ENCODE results near the gene GSS. TPM values are rescaled to one million over a fixed set of nuclear protein-coding genes. Genes with fewer than 3 reads are reported as not detected.

The GSS gene
- total RNA-seq = 10 to 100 TPM; 28.8 to 61.6 (median 47.0) TPM

DNA sequence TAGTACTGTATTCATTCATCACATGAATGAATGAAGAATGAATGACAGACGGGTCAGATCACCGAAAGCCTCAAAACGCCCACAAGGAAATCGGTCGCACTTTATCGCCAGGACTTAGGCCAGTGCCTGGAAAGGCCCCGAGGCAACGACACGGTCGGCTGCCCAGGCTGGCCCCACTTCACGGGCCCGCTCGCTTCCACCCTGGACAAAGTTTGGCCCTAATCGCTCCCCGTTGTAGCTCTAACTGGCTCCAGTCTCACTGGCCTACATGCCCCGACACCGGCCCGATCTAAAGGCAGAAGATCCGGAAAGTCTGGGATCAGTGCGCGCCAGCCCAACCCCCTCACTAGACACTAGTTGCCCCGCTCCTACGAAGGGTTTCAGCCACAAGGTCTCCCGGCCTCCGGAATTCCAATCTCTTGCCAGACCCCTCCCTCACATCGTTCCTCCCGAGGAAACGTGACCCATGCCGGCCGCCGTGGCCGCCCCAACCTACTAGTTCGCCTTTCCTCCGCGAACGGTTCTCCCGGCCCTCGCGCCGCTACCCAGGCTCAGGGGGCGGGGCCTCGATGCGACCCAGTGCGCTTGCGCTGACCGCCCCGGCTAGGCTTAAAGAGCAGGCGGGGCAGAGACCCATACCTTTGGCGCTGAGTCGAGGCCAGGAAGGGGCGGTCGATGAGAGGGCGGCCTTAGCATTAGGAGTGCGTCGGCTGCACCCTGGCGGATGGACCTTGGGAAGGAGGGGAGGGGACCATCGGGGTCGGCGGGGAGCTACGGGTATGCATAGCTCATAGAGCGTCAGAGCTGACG is at the start of gene GSS, which contains the start of gene MYH7B:
Gene GSS (minus strand): TSS at position 576 of the 810 bp plus-strand sequence. CDS start 3,954 bp downstream, outside the sequence.
Gene MYH7B (plus strand): TSS at position 638 of the 810 bp plus-strand sequence. CDS start 22,138 bp downstream, outside the sequence.
- WGBS, 2 donors = 0% methylated on average over 62 of the region's 62 CpGs
- H3K4me3 ChIP-seq = peak within 1 kb of the TSS; percentile 39 to 86 (median 52)
- H3K27me3 ChIP-seq = no peaks in the 10 kb centered on the region
- peak within 1 kb of the TSS; percentile 81 to 92 (median 87) for H3K27ac ChIP-seq
- peaks cover 0 to 18% (median 0%) of the 10 kb centered on the region in 4 donors for H3K4me1 ChIP-seq
- DNase-seq (ENCODE audit: low spot score in 2 of 2) = peak; percentile 97 to 98
- TF ChIP-seq, protein P1, sequence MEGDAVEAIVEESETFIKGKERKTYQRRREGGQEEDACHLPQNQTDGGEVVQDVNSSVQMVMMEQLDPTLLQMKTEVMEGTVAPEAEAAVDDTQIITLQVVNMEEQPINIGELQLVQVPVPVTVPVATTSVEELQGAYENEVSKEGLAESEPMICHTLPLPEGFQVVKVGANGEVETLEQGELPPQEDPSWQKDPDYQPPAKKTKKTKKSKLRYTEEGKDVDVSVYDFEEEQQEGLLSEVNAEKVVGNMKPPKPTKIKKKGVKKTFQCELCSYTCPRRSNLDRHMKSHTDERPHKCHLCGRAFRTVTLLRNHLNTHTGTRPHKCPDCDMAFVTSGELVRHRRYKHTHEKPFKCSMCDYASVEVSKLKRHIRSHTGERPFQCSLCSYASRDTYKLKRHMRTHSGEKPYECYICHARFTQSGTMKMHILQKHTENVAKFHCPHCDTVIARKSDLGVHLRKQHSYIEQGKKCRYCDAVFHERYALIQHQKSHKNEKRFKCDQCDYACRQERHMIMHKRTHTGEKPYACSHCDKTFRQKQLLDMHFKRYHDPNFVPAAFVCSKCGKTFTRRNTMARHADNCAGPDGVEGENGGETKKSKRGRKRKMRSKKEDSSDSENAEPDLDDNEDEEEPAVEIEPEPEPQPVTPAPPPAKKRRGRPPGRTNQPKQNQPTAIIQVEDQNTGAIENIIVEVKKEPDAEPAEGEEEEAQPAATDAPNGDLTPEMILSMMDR (IDR thresholded peaks at IDR 0.05) = peak; percentile 9 to 73 (median 48)
- TF ChIP-seq EP300 (IDR thresholded peaks at IDR 0.05) (peak; percentile 84 to 96), POLR2A (IDR thresholded peaks at IDR 0.05) (peak; percentile 51 to 83)
- peaks cover 0 to 12% (median 0%) of the 10 kb centered on the region in 3 donors for H3K36me3 ChIP-seq
- H3K9me3 ChIP-seq = no peaks in the 10 kb centered on the region

GRCh38 chr20:35004749-35005462 is 49.3 kb upstream of the GSS start:
- peak in 1 of 2 donors; percentile 3 for DNase-seq (ENCODE audit: low spot score in 2 of 2)
- no peak overlapping the region for H3K4me3 ChIP-seq
- no peaks in the 10 kb centered on the region for H3K9me3 ChIP-seq
- TF ChIP-seq, protein P1 (IDR thresholded peaks at IDR 0.05) = no peak
- H3K4me1 ChIP-seq = no peaks in the 10 kb centered on the region
- H3K36me3 ChIP-seq = peaks cover 11 to 100% (median 71%) of the 10 kb centered on the region in 3 donors
- WGBS, 2 donors = 88 to 91% methylated on average over 19 of the region's 20 CpGs
- no peaks in the 10 kb centered on the region for H3K27me3 ChIP-seq
- no peak overlapping the region for H3K27ac ChIP-seq

DNA sequence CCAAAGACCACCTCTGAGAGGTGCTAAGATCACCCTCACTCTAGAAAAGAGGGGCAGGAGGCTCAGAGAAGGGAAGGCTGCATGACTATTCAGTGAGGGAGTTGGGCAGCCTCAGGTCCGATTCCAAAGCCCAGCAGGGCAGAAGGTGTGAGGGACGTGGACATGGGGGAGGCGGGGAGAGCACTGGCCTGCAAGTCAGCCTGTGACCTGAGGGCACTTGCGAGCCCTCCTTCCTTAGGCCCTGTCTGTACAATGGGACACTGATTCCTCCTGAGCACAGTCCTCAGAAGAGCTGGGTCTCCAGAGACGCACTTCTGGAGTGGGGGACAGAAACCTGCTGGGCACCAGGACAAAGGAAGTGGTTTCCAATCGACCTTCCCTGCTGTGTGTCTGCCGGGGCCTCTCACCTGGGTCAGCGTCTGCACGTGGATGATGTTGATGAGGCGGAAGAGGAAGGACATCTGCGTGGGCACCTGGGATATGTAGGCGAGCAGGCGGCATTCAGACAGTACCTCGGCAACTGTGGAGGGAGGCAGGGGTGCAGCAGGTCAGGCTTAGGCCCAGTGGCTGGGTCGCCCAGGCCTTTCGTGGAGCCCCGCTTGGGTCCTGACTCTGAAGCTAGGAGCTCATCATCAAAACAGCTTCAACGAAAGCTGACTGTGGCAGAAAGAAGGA is 48.6 kb upstream of the GSS start:
- no peak overlapping the region for H3K4me3 ChIP-seq
- 83 to 85% methylated on average over 15 to 18 of the region's 18 CpGs for WGBS, 2 donors
- H3K36me3 ChIP-seq = peaks cover 7 to 100% (median 64%) of the 10 kb centered on the region in 3 donors
- H3K4me1 ChIP-seq = no peaks in the 10 kb centered on the region
- TF ChIP-seq, protein P1 (IDR thresholded peaks at IDR 0.05) = no peak
- TF ChIP-seq POLR2A (IDR thresholded peaks at IDR 0.05) (no peak), EP300 (IDR thresholded peaks at IDR 0.05) (no peak)
- no peaks in the 10 kb centered on the region for H3K9me3 ChIP-seq
- DNase-seq (ENCODE audit: low spot score in 2 of 2) = no peak
- no peaks in the 10 kb centered on the region for H3K27me3 ChIP-seq
- no peak overlapping the region for H3K27ac ChIP-seq

DNA sequence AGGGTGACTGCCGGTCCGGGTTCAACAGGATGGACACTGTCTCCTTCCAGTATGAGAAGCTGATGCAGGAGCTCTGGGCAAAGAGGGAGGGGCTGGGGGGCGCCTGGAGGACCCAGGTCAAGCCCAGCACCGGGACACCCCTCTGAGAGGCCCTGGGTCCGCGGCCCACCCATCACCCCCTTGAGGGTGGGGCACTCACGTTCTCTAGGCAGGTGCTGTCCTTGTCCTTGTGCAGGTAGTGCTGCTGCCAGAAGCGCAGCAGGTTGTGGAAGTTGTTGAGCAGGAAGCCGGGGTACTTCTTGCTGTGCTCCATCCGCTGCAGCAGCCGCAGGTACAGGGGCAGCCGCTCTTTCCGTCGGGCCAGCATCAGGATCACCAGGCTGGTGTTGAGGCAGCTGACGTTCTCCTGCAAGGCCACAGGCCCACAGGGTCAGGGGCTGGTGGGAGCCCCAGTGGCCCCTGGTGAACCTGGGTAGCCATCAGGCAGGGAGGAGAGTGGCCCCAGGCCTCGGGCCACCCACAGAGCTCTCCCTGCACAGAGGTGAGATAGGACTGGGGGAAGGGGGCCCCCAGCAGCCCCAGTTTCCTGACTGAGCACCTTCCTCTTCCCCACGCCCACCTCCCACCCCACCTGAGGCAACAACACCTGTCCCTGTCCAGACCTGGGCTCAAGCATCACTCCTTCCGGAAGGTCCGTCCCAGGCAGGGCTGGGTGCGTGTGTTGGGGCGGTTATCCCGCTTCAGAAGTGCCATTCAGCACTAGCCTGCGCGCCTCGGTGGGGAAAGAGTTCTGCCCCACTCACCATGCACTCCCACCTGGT is 47.8 kb upstream of the GSS start:
- TF ChIP-seq, protein P1 (IDR thresholded peaks at IDR 0.05) = no peak
- no peak for TF ChIP-seq EP300 (IDR thresholded peaks at IDR 0.05)
- no peak for TF ChIP-seq POLR2A (IDR thresholded peaks at IDR 0.05)
- WGBS, 2 donors = 90 to 92% methylated on average over 17 to 19 of the region's 25 CpGs
- peaks cover 7 to 100% (median 62%) of the 10 kb centered on the region in 3 donors for H3K36me3 ChIP-seq

More for the DNA sequence above, 47.8 kb upstream of the GSS start:
- Histone ChIP-seq H3K27me3 (no peaks in the 10 kb centered on the region), H3K27ac (no peak overlapping the region), H3K4me1 (no peaks in the 10 kb centered on the region), H3K4me3 (no peak overlapping the region), H3K9me3 (no peaks in the 10 kb centered on the region)
- DNase-seq (ENCODE audit: low spot score in 2 of 2) = no peak
